ENCODE data around the gene CFAP221.
"Not testable (repeated sequence)": the region's sequence is repeated elsewhere in the genome, so short reads cannot be mapped to it uniquely, and the experiment has no call there.

DNA sequence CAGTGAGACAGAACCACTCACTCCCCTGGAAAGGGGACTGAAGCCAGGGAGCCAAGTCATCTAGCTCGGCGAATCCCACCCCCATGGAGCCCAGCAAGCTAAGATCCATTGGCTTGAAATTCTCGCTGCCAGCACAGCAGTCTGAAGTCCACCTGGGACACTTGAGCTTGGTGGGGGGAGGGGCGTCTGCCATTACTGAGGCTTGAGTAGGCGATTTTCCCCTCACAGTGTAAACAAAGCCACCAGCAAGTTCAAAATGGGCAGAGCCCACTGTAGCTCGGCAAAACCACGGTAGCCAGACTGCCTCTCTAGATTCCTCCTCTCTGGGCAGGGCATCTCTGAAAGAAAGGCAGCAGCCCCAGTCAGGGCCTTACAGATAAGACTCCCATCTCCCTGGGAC, 74.5 kb downstream of the CFAP221 start:
- TF ChIP-seq, protein P1, sequence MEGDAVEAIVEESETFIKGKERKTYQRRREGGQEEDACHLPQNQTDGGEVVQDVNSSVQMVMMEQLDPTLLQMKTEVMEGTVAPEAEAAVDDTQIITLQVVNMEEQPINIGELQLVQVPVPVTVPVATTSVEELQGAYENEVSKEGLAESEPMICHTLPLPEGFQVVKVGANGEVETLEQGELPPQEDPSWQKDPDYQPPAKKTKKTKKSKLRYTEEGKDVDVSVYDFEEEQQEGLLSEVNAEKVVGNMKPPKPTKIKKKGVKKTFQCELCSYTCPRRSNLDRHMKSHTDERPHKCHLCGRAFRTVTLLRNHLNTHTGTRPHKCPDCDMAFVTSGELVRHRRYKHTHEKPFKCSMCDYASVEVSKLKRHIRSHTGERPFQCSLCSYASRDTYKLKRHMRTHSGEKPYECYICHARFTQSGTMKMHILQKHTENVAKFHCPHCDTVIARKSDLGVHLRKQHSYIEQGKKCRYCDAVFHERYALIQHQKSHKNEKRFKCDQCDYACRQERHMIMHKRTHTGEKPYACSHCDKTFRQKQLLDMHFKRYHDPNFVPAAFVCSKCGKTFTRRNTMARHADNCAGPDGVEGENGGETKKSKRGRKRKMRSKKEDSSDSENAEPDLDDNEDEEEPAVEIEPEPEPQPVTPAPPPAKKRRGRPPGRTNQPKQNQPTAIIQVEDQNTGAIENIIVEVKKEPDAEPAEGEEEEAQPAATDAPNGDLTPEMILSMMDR (IDR thresholded peaks at IDR 0.05) = not testable (repeated sequence)
- TF ChIP-seq POLR2A (IDR thresholded peaks at IDR 0.05) = not testable (repeated sequence)
